GM12874 (cell line): ENCODE measurements around the gene NHEJ1.

ENCODE experiments used
- TF ChIP-seq, protein P1 (sequence below): IDR thresholded peaks from 2 replicates; pipeline ENCODE4 v1.5.1; 2011; ENCODE audit warnings: low read depth, mild to moderate bottlenecking, control low read depth, low read length, moderate library complexity; ENCODE audit not compliant: insufficient read depth

The NHEJ1 gene, protein sequence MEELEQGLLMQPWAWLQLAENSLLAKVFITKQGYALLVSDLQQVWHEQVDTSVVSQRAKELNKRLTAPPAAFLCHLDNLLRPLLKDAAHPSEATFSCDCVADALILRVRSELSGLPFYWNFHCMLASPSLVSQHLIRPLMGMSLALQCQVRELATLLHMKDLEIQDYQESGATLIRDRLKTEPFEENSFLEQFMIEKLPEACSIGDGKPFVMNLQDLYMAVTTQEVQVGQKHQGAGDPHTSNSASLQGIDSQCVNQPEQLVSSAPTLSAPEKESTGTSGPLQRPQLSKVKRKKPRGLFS

DNA sequence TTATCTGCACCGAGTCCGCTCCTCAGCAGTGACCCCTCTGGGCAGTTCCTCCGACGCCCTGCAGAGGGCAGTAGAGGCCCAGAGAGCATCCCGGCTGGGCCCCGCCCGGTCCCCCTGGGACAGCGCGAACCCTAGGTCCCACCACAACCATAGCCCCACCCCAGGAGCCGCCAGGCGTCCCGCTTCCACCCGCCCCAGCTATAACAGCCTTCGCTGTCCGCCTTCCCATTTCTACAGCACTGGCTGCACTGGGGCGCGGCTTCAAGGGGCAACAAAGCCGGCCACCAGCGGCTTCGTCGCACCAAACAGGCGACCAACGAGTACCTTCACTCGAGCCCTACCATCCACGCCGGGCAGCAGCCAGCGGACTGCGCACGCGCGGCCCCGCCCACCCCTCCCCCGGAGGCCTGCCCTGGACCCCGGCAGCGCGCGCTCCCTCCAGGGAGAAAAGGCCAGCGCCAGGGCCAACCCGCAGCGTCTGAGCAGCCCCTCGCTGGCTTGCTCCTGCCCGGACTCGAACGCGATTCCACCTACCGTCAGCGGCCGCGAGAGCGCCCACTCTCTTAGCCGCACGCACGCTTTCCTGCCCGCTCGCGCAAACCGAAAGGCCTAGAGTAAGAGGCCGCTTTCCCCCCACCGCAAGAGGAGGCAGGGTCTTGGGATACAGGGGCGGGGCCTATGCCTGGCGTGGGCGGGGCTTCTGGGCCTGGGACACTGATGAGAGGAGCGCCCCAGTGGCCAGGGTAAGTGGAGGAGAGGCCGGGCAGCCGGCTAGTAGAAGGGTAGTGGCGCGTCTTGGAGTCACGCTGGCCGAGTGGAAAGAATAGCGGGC is at the start of gene NHEJ1:
NHEJ1 (minus strand) TSS at position 630 of the 832 bp plus-strand sequence. CDS start 2,453 bp downstream, outside the sequence.
- TF ChIP-seq, protein P1, sequence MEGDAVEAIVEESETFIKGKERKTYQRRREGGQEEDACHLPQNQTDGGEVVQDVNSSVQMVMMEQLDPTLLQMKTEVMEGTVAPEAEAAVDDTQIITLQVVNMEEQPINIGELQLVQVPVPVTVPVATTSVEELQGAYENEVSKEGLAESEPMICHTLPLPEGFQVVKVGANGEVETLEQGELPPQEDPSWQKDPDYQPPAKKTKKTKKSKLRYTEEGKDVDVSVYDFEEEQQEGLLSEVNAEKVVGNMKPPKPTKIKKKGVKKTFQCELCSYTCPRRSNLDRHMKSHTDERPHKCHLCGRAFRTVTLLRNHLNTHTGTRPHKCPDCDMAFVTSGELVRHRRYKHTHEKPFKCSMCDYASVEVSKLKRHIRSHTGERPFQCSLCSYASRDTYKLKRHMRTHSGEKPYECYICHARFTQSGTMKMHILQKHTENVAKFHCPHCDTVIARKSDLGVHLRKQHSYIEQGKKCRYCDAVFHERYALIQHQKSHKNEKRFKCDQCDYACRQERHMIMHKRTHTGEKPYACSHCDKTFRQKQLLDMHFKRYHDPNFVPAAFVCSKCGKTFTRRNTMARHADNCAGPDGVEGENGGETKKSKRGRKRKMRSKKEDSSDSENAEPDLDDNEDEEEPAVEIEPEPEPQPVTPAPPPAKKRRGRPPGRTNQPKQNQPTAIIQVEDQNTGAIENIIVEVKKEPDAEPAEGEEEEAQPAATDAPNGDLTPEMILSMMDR, result peak; percentile 98

DNA sequence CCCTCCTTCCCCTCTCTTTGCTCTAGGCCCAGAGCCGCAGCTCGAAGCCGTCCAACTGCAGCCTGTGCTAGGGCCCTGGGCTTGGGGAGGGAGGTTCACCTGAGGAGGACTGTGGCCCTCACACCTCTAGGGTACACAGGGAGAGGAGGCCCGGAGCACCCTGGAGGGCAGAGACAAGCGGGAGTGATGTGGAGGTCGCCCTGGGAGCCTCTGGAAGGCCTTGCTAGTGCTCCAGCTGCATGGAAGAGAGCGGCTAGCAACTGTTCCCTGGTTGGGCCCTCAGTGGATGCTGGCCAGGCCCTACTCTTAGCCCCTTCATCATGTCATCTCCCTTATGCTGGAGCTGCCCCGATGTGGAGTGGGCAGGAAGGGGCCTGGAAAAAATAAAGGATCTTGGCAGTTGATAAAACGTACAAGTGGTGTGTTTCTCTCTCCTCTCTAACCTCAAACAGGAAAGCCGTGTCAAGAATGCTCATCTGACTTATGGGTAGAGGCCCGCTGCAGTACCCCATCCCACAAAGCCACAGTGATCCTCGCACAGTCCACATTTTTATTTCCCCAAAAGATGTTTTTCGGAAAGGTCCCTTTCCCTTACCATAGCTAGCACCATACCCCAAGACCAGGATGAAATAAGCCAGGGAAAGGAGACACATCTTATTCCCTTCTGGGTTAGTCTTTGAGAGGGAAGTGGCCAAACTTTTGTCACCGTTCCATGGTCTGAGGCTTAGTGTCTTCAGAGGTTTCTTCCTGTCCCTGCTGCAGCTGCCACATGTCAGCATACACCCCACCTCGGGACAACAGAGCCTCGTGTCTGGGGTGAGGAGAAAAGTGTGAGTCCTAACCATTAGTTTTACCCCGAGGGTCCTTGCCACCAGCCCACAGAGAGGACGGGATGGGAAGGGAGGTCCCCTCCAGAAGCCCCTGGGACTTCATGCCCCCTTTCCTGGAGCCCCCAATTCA is 48.9 kb upstream of the NHEJ1 start:
- TF ChIP-seq, protein P1, result no peak

DNA sequence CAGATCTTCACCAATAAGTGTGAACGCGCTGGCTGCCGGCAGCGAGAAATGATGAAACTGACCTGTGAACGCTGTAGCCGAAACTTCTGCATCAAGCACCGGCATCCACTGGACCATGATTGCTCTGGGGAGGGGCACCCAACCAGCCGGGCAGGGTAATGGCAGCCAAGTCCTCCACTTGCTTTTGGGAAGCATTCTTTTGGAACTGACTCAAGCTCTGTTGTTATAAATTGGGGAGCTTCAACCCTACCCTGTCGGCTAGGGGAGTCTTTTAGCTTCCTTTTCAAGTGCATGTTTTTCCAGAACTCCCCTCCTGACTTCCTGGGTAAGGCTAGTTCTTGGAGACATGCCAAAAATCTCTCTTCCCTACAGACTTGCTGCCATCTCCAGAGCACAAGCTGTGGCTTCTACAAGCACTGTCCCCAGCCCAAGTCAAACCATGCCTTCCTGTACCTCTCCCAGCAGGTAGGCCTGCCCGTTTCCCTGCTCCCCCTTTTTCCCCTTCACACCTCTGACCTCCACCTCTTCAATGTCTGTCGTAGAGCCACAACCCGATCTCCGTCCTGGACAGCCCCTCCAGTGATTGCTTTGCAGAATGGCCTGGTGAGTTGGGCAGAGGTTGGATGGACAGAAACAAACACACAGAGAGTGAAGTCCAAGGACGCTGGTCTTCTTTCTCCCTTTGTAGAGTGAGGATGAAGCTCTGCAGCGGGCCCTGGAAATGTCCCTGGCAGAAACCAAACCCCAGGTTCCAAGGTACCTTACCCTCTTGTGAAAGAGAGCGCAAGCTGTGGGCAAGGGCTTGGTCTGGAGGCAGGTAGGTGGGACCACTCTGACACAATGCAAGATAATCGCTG is 47.5 kb upstream of the NHEJ1 start:
- TF ChIP-seq, protein P1, result no peak

DNA sequence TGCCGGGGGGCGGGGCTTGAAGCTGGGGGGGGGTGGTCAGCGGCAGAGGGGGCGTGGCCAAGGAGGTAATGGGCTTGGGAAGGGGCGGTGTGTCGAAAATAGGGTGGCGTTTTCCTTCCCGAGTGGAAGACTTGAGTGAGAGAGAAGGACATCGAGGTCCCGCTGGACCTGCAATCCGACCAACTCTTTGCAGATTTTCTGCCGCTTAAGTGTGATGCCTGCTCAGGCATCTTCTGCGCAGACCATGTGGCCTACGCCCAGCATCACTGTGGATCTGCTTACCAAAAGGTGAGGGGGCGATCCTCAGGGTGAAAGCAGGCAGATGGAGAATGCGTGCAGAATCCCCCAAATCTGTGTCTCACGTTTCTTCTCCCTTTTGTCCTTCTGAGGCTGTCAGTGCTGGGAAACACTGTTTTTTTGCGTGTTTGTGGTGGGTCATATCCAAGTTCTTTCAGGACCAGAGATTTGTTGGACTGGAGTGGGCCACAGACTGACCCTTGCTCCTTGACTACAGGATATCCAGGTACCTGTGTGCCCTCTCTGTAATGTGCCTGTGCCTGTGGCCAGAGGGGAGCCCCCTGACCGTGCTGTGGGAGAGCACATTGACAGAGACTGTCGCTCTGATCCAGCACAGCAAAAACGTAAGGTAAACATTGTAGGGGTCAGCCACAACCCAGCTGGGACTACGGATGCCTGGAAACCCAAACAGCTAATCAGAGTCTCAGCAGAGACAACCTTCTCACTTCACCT is 46.7 kb upstream of the NHEJ1 start:
- TF ChIP-seq, protein P1, result no peak

DNA sequence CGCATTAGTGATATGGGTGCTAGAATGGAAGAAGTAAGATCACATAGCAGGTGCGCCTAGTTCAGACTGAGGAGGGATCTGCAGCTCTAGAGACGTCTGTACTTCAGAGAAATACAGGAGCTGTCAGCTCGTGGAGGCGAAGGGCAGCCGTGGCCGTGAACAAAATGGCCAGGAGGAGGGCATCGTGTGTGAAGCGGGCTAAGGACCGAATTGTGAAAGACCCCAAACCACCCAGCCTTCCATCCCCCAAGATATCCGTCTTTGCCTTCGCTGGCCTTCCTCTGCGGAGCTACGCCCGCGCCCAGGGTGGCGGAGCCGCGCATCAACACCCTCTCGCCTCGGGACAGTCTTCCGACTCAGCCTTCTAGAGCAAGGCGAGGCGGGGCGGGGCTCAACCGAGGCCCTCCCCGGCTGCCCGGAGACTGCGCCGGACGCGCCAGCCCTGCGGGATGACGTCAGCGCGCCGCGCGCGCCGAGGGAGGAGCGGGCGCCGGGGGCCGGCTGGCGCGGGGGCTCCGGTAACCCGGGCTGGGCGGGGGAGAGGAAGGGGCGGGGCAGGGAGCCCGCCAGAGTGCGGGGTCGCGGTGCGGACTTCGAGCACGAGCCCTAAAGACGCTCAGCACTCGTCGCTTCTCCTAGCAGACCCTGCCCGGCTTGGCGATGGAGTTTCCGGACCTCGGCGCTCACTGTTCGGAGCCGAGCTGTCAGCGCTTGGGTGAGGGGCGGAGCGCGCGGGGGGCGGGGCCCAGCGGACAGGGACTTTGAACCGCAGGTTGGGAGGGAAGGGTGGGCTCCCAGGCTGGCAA is 45.9 kb upstream of the NHEJ1 start, which contains the start of gene ZFAND2B:
ZFAND2B (plus strand) TSS at position 455 of the 806 bp plus-strand sequence; CDS start at position 661, 206 bp downstream.
- TF ChIP-seq, protein P1, result no peak
